HepG2 (cell line): Measurements from ENCODE around the gene RELB. TPM values are rescaled to one million over a fixed set of nuclear protein-coding genes. Genes with fewer than 3 reads are reported as not detected.

ENCODE experiments used
- CCAR2 ChIP-seq: fragments of 200-400 bp; formaldehyde crosslinking; optimal IDR thresholded peaks from 2 replicates; pipeline ENCODE3; 2018; ENCODE audit warnings: low read depth, mild to moderate bottlenecking, low read length, moderate library complexity
- DNMT3B ChIP-seq: conservative IDR thresholded peaks from 2 replicates; pipeline ENCODE4 v1.6.1; 2016; ENCODE audit warnings: missing biosample characterization, control low read depth
- E2F2 ChIP-seq: sonication (generic); formaldehyde crosslinking; IDR thresholded peaks from 2 replicates; pipeline ENCODE4 v1.4.0; 2020; ENCODE audit warnings: missing genetic modification reagents, borderline replicate concordance
- ETV5 ChIP-seq: IDR thresholded peaks from 2 replicates; pipeline ENCODE4 v1.6.1; 2018; ENCODE audit warnings: missing biosample characterization, missing genetic modification reagents, inconsistent platforms, borderline replicate concordance
- FOXP1 ChIP-seq, 2 experiments: fragments of 450-650 bp in 1 of 2; IDR thresholded peaks; 2 replicates each; pipeline ENCODE4 v1.6.1; 2017 to 2018; ENCODE audit warnings: antibody characterized with exemption in 1 of 2
- GABPA ChIP-seq, 2 experiments: IDR thresholded peaks; 2 replicates each; pipeline ENCODE4 v1.6.1; 2011 to 2016; ENCODE audit warnings: low read depth in 2 of 2, low read length in 1 of 2, missing biosample characterization in 1 of 2, missing genetic modification characterization in 1 of 2
- GFI1 ChIP-seq: sonication (generic); formaldehyde crosslinking; IDR thresholded peaks from 2 replicates; pipeline ENCODE4 v1.5.0; 2020; ENCODE audit warnings: missing genetic modification reagents, mild to moderate bottlenecking, borderline replicate concordance
- HNF1A ChIP-seq, 2 experiments: sonication (generic) in 1 of 2; formaldehyde crosslinking in 1 of 2; IDR thresholded peaks; 2 replicates each; pipeline versions ENCODE4 v1.4.0 to v1.6.1; 2016 to 2020; ENCODE audit warnings: borderline replicate concordance in 1 of 2, low read depth in 1 of 2, mild to moderate bottlenecking in 1 of 2, missing genetic modification reagents in 1 of 2
- KLF11 ChIP-seq: IDR thresholded peaks from 2 replicates; pipeline ENCODE4 v1.6.1; 2016; ENCODE audit warnings: missing compliant biosample characterization
- MIER3 ChIP-seq: IDR thresholded peaks from 2 replicates; pipeline ENCODE4 v1.6.1; 2016; ENCODE audit warnings: missing compliant biosample characterization, borderline replicate concordance
- NR2F2 ChIP-seq: IDR thresholded peaks from 2 replicates; pipeline ENCODE4 v1.6.1; 2012; ENCODE audit warnings: low read depth, inconsistent platforms, borderline replicate concordance
- PITX1 ChIP-seq: sonication (generic); formaldehyde crosslinking; IDR thresholded peaks from 2 replicates; pipeline ENCODE4 v1.5.1; 2020; ENCODE audit warnings: mild to moderate bottlenecking, missing genetic modification reagents
- POGZ ChIP-seq: sonication (generic); formaldehyde crosslinking; IDR thresholded peaks from 2 replicates; pipeline ENCODE4 v1.4.0; 2020; ENCODE audit warnings: mild to moderate bottlenecking, missing genetic modification reagents
- SMAD3 ChIP-seq: sonication (generic); formaldehyde crosslinking; IDR thresholded peaks from 2 replicates; pipeline ENCODE4 v1.4.0; 2020; ENCODE audit warnings: missing genetic modification reagents
- TEAD3 ChIP-seq: optimal IDR thresholded peaks from 2 replicates; pipeline ENCODE3; 2016; ENCODE audit warnings: borderline replicate concordance
- ZNF253 ChIP-seq: sonication (generic); formaldehyde crosslinking; IDR thresholded peaks from 2 replicates; pipeline ENCODE4 v1.8.0; 2022; ENCODE audit warnings: mild to moderate bottlenecking, missing genetic modification reagents, borderline replicate concordance
- ZNF276 ChIP-seq: sonication (generic); formaldehyde crosslinking; IDR thresholded peaks from 2 replicates; pipeline ENCODE4 v1.4.0; 2020; ENCODE audit warnings: mild to moderate bottlenecking, low read depth, missing genetic modification reagents
- ZNF512 ChIP-seq: sonication (generic); formaldehyde crosslinking; IDR thresholded peaks from 2 replicates; pipeline ENCODE4 v1.4.0; 2020; ENCODE audit warnings: mild to moderate bottlenecking, missing genetic modification reagents
- polyA plus RNA-seq, 8 experiments: library from polyadenylated mRNA; depleted of rRNA in 3 of 8; stranded (reverse) in 7 of 8; unstranded in 1 of 8; fragments of >200 nt; fragmentation: Illumina TruSeq in 4 of 8; extraction: Trizol in 4 of 8; gene quantifications; 2 replicates each; pipeline versions ENCODE4 v1.2.1 to v1.2.3, GENCODE V29; 2011 to 2016; ENCODE audit warnings: low read depth in 4 of 8, missing spikeins in 1 of 8, mixed read lengths in 1 of 8; ENCODE audit not compliant: insufficient read depth in 1 of 8
- total RNA-seq, 5 experiments: library from RNA; depleted of rRNA; stranded (reverse); fragments of >200 nt; fragmentation: Illumina TruSeq; extraction: Trizol; gene quantifications; 2 replicates each; pipeline ENCODE4 v1.2.3, GENCODE V29; 2016; ENCODE audit warnings: low read depth in 1 of 5

The RELB gene
- total and polyA plus RNA-seq, 2 of the 13 experiments (the other 11 are each of a cell fraction or from before 2014, with no cell fraction given) = 1.9 to 3.5 TPM

GRCh38 chr19:44954649-44955504, 46.4 kb upstream of the RELB start, which contains the start of gene CLPTM1 (continued):
- TF ChIP-seq HNF1A (IDR thresholded peaks at IDR 0.05; ENCODE audit: low read depth) = peak; percentile 10; the same call in 1 of the 2 replicates
- TF ChIP-seq HNF1A (CRISPR knock-in tag; IDR thresholded peaks at IDR 0.05; ENCODE audit: borderline replicate concordance) = no peak
- TF ChIP-seq GABPA (IDR thresholded peaks at IDR 0.05; ENCODE audit: low read depth, low read length) = peak; percentile 70
- peak; percentile 91 for TF ChIP-seq GABPA (CRISPR knock-in tag; IDR thresholded peaks at IDR 0.05; ENCODE audit: low read depth)
- peak; percentile 80 for TF ChIP-seq POGZ (CRISPR knock-in tag)
- TF ChIP-seq E2F2 (CRISPR knock-in tag) = no peak
- no peak for TF ChIP-seq ZNF253
- TF ChIP-seq ZNF276 (CRISPR knock-in tag) = no peak
- peak; percentile 79 for TF ChIP-seq ETV5 (CRISPR knock-in tag)
- no peak; the same call in 1 of the 2 replicates for TF ChIP-seq MIER3
- no peak for TF ChIP-seq TEAD3
- TF ChIP-seq KLF11 (CRISPR knock-in tag) = 0 out of 2 replicates have a peak, but pooled peaks have one; percentile 35
- TF ChIP-seq DNMT3B = no peak
- no peak for TF ChIP-seq ZNF512
- no peak for TF ChIP-seq SMAD3
- TF ChIP-seq FOXP1 (IDR thresholded peaks at IDR 0.05) = no peak
- TF ChIP-seq FOXP1 (CRISPR knock-in tag; IDR thresholded peaks at IDR 0.05) = no peak
- no peak for TF ChIP-seq CCAR2
- no peak; the same call in 1 of the 2 replicates for TF ChIP-seq PITX1
- peak; percentile 66; the same call in 1 of the 2 replicates for TF ChIP-seq NR2F2
- no peak for TF ChIP-seq GFI1 (CRISPR knock-in tag)
